ENCODE data around the gene SLC41A3.

SLC41A3 gene

DNA sequence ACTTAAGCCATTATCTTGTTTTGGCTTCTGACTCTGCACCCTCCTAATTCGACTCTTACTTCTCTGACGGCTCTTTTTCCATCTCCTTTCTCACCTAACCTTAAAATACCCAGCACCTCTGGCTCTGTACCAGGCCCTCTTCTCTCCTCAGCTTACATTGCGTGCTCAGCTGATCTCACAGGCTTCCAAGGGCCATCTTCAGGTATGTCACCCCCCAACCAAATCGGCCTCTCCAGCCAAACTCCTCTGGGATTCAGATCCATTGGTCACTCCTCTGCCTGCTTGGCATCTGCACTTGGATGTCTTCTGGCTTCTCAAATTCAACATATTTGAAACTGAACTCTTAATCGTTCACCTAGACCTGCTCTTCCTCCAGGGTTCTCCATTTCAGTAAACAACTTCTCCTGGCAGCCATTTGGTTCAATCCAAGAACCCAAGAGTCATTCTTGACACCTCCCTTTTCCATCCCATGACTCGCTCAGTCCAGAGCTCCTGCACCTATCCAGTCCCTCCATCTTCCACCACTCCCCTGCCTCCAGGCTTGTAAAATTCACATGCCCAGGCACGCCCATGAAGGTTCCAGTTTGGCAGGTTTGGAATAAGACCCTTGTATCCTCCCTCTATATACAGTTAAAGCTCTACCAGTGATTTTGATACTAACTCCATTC is 35.2 kb upstream of the SLC41A3 start:
- DNase-seq: no peak

DNA sequence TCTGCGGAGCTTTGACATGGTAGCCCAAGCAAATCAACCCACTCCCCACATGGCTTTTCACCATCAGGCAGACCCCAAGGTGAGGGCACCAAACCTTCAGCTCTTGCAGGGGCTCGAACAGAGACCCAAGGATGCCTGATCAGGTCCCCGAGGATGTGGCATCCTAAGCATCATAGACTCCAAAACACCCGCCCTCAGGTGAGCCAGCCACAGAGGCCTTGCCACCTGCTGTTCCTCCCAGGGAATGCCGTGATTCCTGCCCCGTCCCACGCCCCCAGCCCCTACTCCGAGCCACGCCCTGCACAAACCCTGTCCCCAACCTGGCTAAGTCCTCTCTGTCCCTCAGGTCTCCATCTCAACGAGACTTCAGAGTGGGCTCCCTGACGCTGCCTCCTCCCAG is 34.7 kb upstream of the SLC41A3 start:
- DNase-seq: no peak

DNA sequence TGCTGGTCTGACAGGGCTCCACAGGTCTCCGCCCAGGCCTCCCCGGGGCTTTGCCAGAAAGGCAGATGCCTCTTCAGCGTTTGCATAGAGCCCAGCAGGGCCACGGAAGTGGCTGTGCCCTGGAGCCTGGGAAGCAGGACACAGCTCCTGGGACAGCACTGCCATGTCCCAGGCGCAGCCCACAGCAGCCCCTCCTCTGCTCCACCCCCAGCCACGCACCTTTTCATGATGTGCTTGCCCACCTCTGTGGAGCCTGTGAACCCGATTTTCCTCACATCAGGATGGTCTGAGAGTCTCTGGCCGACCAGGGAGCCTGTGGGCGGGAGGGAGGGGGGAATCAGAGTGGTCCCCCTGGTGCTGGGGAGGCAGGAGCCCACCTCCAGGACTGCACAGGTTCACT is 33.9 kb upstream of the SLC41A3 start:
- no peak for DNase-seq

DNA sequence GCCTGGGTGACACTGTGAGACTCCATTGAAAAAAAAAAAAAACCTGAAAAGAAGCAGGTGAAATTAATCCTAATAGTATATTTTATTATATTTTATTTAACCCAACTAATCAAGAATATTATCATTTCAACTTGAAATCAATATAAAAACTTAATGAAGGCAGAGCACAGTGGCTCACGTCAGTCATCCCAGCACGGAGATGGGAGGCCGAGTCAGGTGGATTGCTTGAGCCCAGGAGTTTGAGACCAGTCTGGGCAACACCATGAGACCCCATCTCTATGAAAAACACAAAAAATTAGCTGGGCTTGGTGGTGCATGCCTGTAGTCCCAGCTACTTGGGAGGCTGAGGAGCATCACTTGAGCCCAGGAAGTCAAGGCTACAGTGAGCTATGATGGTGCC is 33.3 kb upstream of the SLC41A3 start:
- DNase-seq: no peak

DNA sequence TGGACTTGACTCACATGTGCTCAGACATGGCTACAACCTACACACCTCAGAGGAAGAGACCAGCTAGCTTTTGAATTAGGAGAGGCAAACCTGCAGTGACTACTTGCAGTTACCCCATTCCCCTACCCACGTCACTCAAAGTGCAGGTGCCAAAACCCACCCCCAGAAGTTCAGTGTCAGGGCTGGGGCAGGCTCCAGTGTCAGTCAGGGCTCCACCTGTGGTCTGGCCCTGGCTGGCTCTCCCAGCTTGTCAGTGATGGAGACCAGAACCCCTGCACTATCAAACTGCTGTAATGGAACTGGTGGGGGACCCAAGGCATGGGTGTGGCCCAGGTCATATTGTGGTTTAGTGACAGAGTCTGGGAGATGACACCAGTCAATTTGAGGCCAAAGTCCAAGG is 32.6 kb upstream of the SLC41A3 start:
- no peak for DNase-seq

DNA sequence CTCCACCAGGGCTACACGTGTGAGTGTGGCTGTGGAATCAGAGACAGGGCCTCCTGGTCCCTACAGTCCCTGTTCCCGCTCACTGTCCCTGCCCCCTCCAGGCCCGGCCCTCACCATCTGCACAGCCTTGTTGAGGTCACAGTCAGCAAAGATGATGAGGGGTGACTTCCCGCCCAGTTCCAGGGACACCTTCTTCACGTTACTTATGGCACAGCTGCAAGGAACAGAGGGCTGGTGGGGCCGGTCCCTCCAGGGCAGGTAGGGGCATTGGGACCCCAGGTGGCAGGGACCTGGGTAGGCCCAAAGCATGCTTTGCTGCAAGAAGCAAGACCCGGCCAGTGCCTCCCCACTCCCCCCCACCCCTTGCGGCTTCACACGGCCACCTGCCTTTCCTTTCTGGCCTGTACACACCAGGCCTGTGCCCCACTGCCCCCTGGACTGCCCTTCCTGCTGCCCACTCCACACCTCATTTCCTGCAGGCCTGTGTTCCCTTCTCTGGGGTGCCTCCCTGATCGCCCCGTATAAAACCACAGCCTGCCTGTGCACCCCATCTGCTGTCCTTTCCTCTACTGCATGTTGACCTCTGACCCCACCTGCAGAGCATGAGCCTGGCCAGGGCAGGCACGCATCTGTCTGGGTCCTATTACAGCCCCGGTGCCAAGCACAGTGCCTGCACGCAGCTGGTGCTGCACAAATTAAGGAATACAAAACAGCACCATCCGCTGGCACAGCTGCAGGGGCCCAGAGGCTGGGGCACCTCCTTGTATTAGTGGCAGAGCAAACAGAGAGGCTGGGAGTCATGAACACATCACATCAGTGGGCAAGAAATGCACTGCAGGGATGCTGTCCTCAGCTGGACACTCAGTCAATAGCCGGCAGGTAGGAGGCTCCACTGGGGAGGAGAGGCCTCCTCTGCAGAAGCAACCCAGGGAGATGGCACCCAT is 30.8 kb upstream of the SLC41A3 start:
- no peak for DNase-seq

DNA sequence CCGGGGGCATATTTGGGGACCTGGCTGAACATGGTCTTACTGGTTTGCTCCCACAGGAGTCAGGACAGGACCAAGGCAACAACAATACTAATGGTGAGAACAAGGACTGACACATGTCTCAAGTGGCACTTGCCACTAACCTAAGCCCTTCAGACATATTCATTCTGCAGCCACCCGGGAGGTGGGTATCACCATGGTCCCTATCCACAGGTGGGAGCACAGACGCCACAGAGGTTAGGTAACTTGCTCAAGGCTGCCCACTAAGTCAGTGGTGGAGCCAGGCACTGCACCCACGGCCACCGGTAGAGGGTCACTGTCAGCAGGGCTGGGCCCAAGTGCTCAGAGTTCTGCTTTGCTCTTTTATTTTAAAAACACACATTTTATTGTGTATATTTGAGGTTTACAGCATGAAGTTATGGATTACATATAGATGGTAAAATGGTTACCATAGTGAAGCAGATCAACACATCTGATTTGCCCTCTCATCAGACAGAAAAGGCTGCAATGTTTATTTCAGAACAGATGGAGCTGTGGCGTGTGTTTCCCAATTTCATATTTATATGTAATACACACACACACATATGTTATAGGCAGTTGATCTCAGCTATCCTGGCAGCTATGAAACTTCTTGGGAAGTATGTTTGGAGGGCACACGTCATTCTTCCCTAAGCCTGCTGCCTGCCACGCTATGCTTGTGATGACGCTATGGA is 30.0 kb upstream of the SLC41A3 start:
- no peak for DNase-seq

DNA sequence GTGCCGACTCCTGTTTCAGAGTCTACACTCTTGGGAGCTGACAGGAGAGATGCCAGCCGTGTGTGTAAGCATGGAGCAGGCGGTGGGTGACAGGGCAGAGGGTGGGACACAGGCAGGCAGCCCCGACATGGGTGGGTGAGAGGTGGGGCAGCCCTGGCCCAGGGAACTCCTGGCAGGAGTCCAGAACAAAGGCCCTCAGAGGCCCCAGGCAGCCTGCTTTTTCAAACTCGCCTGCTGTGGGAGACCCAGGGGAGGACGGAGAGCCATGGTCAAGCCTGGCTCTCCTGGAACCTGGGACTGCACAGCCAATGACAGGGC is 29.3 kb upstream of the SLC41A3 start:
- DNase-seq: no peak

DNA sequence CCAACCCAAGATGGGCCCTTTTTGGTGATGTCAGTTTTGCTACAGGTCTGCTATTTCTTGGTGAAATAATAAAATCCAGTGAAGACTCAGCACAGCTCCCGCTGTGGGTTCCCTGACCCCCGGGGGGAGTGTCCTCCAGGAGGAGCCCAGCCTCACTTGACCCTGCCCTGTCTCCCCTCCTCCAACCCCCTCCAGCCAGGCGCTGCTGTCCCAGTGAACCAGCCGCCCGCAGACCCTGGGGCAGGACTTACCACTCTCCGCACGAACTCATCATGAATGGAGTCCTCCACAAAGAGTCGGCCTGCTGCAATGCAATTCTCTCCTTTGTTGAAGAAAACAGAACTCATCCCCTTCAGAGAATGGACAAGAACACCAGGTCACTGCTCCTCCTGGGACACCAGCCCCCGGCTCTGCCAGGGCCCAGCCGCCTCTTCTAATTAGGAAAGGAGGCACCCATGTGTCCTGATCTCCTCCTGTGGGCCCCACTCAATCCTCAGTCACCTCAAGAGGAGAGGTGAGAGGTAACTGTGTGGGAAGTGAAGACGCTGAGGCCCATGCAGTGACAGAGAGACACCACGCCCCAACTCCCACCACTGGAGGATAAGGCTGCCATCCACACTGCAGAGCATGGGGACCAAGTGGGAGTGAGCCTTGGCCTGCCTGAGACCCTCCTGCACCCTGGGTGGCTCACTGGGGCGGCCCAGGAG is 28.8 kb upstream of the SLC41A3 start:
- no peak for DNase-seq

DNA sequence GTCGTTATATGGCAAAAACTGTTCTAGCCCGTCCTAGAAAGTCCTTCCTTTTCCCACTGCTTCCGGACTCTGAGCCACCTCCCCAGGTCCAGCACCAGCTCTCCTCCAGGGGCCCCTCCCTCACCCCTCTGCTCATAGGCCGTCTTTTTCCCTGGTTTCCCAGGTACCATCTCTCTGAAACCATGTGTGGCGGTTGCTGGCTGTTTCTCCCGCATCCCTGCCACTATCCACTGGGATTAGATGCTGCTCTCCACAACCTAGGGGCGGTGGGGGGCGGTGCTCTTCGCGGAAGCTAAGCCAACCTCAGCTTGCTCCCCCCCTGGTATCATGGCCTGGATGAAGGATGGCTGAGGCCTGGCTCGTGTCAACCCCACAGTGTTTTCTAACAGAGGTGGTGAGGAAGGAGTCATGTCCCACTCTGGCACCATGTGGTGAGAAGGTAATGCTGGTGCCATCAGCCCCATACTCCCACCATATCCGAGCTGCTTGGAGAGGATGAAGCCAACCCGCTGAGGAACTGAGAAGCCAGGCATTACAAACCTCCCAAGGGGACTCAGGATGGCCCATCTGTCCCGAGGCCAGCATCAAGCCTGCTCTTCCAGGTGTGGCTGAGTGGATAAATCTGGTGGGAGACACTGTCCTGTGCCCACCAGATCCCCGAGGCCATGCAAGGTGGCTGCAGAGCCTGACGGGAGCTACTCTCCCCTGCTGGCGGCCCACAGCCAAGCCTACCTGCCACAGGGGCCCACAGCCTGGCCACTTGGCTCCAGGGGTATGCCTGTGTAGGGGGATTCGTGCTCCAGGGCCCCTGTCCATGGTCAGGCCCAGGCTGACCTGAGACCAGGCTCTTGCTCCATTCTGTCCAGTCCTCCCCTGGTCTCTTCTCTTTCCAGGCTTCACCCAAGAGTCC is 27.9 kb upstream of the SLC41A3 start:
- DNase-seq: no peak

DNA sequence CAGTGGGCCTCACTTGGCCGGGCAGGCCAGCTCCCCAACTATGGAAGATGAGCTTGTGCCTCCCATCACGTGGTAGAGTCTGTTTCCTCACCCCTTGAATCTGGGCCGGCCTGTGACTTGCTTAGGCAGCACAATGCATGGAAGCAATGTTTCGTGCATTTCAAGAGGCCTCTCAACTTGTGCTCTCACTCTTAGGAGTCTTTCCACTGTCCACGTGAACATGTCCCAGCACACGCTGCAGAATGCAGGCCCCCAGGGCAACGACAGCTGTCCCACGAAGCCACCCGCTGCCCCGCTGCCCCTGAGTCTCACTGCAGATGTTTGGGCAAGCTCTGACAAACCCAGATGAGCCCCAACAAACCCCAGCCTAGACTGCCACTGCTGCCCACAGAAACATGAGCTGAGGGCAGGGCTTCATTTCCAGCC is 27.2 kb upstream of the SLC41A3 start:
- no peak for DNase-seq

DNA sequence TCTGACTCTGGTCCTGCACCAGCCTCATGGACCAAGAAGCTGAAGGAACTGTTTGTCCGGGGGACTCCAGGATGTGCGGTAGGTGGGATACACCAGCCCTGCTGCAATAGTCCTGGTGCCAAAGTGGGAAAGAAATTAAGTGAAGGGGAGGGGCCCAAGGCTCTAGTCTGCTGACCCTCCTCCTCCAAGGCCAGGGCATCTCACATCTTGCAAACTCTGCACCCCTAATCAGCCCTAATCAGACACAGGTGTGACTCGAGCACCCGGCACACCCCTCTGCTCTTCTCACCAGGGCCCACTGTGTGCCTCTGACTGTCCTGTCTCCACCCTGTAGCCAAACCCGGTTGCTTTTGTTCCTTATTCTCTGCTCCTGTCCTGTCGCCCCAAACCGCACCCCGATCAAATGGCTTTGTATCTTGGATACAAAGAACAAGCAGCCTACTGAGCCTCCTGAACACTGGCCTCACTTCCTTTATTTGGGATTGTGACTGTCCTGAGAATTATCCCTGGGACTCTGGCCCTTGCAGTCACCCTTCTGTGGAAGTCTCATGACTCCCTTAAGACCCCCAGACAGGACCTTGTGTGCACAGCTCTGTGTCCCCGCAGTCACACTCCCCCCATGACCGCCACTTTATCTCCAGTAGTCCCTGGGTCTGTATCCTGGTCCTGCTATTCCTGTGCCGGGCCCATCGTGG is 26.7 kb upstream of the SLC41A3 start:
- no peak for DNase-seq

DNA sequence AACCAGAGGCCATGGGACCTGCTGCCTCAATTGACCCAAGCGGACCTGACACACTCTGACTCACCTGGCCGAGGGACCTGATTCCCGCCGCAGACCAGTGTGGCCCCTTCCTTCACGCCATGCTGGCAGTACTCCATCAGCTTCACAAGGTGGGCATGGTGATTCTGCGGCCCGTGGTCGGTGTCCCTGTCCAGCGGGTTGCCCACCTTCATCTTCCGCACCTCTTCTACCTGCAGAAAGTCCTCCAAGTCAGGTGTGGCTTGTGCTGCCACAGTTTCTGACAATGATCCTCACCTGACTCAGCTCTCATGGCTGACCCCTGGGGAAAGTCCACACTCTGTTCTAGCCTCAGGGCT is 25.9 kb upstream of the SLC41A3 start:
- no peak for DNase-seq

DNA sequence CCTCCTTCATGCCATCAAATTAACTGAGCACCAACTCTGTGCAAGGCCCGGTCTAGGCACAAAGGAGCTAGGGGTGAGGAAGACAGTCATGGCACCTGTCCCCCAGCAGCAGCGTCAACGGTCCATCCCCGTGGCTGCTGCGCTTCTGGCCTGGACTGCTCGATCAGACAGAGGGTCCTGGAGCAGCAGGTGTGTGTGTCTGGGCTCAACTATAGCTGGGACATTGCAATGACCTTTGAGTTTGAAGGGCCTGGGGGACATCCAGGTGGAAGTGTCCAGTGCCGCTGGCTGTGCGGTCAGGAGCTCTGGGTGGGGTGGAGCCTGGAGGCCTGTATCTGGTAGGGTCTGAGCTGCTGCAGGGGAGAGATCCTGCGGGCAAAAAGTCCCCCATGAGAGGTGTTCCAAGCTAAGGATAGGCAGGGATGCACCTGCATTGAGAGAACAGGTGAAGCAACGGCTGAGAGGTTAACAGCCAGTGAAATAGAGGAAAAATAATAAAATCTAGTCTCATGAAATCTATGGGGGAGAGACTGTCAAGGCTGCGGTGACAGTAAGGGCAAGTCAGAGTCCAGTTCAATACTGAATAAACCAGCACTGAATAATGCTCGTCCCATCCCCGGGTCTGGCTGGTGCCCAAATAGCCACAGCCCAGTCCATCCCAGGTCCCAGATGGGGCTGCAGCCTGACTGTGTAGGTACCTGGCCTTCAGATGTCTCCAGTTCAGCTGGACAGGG is 25.4 kb upstream of the SLC41A3 start:
- no peak for DNase-seq

DNA sequence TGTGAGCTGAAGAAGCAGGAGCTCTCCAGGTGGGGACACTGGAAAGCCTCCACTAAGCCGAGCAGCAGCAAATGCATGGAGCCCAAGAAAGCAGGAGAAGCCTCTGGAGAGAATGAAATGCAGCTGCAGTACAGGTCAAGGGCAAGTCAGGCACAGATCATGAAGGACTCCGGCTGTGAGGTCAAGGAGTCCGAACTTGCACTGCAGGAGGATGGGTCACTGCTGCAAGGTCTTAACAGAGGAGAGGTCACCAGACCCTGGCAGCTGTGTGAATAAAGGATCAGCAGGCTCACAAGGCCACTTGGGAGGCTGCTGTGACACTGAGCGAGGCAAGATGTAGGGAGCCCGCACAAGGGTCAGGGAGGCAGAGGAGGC is 24.7 kb upstream of the SLC41A3 start:
- DNase-seq: no peak

DNA sequence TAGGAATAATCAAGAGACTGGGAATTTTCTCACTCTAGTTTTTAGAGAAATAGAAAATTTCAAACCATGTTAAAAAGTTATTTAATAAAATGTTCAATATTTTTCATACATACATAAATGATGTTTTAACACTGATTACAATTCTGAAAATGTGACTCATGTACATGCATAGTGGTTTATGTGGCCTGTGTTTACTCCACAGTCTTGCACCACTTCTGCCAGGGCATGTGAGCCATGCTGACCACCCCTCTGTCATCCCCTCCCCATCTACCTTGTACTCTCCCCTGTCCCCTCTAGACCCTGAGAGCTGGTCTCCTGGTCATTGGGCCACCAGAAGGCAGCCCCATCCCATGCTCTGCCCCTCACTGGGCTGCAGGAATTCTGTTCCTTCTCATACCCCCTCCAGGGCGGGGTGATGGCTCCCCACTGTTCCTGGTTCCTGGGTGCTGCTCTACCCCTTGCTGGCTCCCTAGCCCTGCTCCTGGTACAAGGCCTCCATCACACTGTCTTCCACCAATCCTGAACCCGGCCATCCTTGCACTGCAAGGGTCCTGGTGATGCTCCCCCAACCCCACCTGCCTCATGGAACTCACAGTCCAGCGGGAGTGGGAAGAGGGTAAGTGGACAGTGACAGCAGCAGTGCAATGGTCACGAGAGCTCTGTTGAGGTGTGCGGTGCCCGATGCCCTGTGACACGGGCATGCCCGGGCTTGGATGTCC is 24.2 kb upstream of the SLC41A3 start:
- DNase-seq: no peak

DNA sequence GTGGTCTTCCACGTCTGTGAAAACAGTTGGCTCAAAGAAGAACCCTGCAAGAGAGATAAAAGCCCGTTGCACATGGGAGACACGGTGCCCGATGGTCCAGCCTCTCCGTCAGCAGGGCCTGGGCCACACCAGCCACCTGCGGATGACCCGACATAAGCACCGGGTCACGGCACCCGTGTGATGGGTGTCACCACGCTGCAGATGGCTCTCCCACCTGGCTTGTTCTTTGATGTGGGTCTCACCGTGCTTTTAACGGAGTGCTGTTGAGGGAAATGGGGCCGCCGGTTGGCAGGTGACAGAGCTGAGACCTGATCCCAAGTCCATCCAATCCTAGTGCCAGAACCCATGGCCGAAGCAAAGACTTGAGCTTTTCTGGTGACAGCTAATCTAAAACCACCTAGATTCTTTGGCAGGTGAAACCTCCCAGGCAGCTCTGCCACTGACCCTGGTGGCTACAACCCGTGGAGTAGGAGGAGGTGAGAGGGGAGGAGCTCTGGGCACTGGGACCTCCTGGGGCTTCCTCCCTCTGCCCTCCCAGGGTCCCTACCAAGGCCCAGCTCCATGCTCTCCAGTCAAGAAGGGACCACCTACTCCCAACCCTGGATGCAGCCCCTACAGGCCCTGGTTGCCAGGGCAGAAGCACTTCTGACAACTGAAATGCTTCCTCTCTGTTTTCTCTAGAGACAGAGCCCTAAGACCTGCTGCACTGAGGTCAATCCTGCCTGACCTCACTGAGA is 23.4 kb upstream of the SLC41A3 start:
- no peak for DNase-seq

DNA sequence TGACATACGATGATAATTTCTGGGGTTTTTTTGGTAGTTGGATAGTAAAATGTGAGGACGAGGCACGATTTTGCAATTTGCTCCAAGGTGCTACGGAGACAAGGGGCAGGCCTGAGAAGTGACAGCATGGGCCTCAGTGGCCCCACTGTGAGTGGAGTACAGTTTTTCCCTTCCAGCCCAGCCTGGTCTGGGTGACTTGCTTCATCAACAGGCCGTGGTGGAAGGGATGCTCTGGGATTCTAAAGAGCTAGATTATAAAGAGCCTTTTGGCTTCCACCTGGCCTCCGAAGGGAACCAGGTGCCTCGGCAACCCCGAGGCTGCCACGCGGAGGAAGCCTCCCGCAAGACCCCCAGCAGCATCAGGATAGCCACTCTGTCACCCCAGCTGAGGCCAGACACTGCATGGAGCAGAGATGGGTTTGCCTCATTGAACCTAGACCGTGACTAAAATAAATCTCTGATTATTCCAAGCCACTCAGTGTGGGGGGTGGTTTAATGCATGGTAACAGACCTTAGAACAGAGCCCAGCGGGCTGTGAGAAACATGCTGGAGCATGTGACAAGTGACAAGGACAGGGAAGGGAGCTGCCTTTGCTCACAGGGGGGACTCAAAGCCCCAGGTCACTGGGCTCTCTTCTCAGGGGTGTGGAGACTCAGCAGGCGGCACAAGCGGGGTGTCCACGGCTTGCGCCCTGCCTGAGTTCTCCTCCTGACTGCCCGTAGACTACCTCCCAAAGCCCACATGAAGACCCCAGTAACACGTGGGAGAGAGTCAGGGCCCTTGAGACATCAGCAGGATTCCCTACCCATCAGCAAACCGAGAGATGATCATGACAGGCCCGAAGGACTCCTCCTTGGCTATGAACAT is 22.6 kb upstream of the SLC41A3 start:
- DNase-seq: no peak

All from KG1 (cell line).